PC-9 (cell line): ENCODE results near the gene PGRMC1. TPM values are rescaled to one million over a fixed set of nuclear protein-coding genes. Genes with fewer than 3 reads are reported as not detected.

ENCODE experiments used
- Bru-seq: library from RNA; stranded (reverse); fragments of 400-500 nt; gene quantifications from one replicate; lab custom pipeline; 2021; lab: Mats Ljungman, UMichigan
- BruChase-seq, 2 experiments: library from RNA; stranded (reverse); fragments of 400-500 nt; gene quantifications; one replicate each; lab custom pipeline; 2021; lab: Mats Ljungman, UMichigan
- BruUV-seq: library from RNA; stranded (reverse); fragments of 400-500 nt; replicated peaks from 2 replicates; lab custom pipeline; 2021; lab: Mats Ljungman, UMichigan
- CTCF ChIA-PET: fragments of 300-600 bp; sonication (Branson Sonifier 250); formaldehyde crosslinking; loops from one replicate; lab custom pipeline; 2022; ENCODE audit warnings: antibody characterized with exemption; lab: Charles Lee
- POLR2A ChIA-PET: fragments of 300-600 bp; sonication (Branson Sonifier 250); formaldehyde crosslinking; loops from one replicate; lab custom pipeline; 2022; ENCODE audit warnings: antibody characterized with exemption; ENCODE audit not compliant: unreplicated experiment; lab: Charles Lee
- DNase-seq, 2 experiments: peaks; one replicate each; pipeline versions ENCODE4 v3.0.0 to v3.0.0-alpha.2; 2015 to 2022; ENCODE audit warnings: mixed read lengths in 1 of 2
- H2AFZ ChIP-seq: fragments of 200-600 bp; sonication (generic); 2 replicates; pipeline ENCODE4 v1.8.1; 2017; ENCODE audit warnings: antibody characterized with exemption
- H3F3A ChIP-seq: fragments of 200-600 bp; sonication (generic); 2 replicates; pipeline ENCODE4 v1.8.1; 2017; ENCODE audit warnings: antibody characterized with exemption, mild to moderate bottlenecking, low read depth; ENCODE audit not compliant: insufficient read depth
- H3K27ac ChIP-seq: fragments of 200-600 bp; sonication (generic); 2 replicates; pipeline ENCODE4 v1.6.1; 2016; ENCODE audit warnings: mixed run types
- H3K27me3 ChIP-seq: fragments of 200-600 bp; sonication (generic); 2 replicates; pipeline ENCODE4 v1.6.1; 2016; ENCODE audit warnings: low read depth, mixed run types; ENCODE audit not compliant: insufficient read depth
- H3K36me3 ChIP-seq: fragments of 200-600 bp; sonication (generic); 2 replicates; pipeline ENCODE4 v1.6.1; 2016; ENCODE audit warnings: low read depth, mixed run types
- H3K4me1 ChIP-seq: fragments of 200-600 bp; sonication (generic); replicated peaks from 2 replicates; pipeline ENCODE4 v1.6.1; 2016; ENCODE audit warnings: mixed run types; ENCODE audit not compliant: insufficient read depth
- H3K4me2 ChIP-seq: fragments of 200-600 bp; sonication (generic); 2 replicates; pipeline ENCODE4 v1.6.1; 2017; ENCODE audit warnings: mixed run types
- H3K4me3 ChIP-seq: fragments of 200-600 bp; sonication (generic); 2 replicates; pipeline ENCODE4 v1.6.1; 2016; ENCODE audit warnings: mixed run types
- H3K79me2 ChIP-seq: fragments of 200-600 bp; sonication (generic); 2 replicates; pipeline ENCODE4 v1.6.1; 2017; ENCODE audit warnings: low read depth, mixed run types
- H3K9me2 ChIP-seq: fragments of 200-600 bp; sonication (generic); 2 replicates; pipeline ENCODE4 v1.8.1; 2017; ENCODE audit warnings: mild to moderate bottlenecking; ENCODE audit not compliant: insufficient read depth
- H3K9me3 ChIP-seq: fragments of 200-600 bp; sonication (generic); 2 replicates; pipeline ENCODE4 v1.8.1; 2016; ENCODE audit warnings: low read depth; ENCODE audit not compliant: insufficient read depth
- H4K20me1 ChIP-seq: fragments of 200-600 bp; sonication (generic); 2 replicates; pipeline ENCODE4 v1.8.1; 2017; ENCODE audit not compliant: insufficient read depth
- EZH2 ChIP-seq: fragments of 200-600 bp; sonication (generic); IDR thresholded peaks from 2 replicates; pipeline ENCODE4 v1.8.0; 2017; ENCODE audit warnings: antibody characterized with exemption, low read depth
- intact Hi-C: fragments of 100-400 bp; cut with micrococcal nuclease; formaldehyde crosslinking; loops from one replicate; pipeline ENCODE4 v1.10.0; 2022; ENCODE audit not compliant: unreplicated experiment
- long read RNA-seq: library from polyadenylated mRNA; stranded (forward); transcript quantifications from one replicate; pipeline ENCODE4 v2.0.0, GENCODE V29; 2022
- total RNA-seq: library from RNA; stranded (reverse); gene quantifications from 2 replicates; pipeline ENCODE4 v1.2.3, GENCODE V29; 2021
- TF ChIP-seq, protein P1 (sequence below): fragments of 200-600 bp; sonication (generic); conservative IDR thresholded peaks from 2 replicates; pipeline ENCODE4 v1.6.1; 2017; ENCODE audit warnings: mixed run types, antibody characterized with exemption, mild to moderate bottlenecking, moderate library complexity

PGRMC1 gene
- total RNA-seq (133 and 204 TPM in 2 replicates), Bru-seq, nascent RNA (percentile 94 among the genes with signal in this experiment), BruChase-seq, experiment 1, labeled RNA remaining after a 2-hour chase (percentile 94 among the genes with signal in this experiment), BruChase-seq, experiment 2, labeled RNA remaining after a 6-hour chase (percentile 98 among the genes with signal in this experiment)
- long read RNA-seq, transcript PGRMC1-201 (3 exons, 1,911 nt) = major isoform, 354 of 376 reads
- long read RNA-seq, partial matches to known transcripts = 3 of 376 reads
- long read RNA-seq, other reads (novel, unspliced or antisense) = 19 of 376 reads

DNA sequence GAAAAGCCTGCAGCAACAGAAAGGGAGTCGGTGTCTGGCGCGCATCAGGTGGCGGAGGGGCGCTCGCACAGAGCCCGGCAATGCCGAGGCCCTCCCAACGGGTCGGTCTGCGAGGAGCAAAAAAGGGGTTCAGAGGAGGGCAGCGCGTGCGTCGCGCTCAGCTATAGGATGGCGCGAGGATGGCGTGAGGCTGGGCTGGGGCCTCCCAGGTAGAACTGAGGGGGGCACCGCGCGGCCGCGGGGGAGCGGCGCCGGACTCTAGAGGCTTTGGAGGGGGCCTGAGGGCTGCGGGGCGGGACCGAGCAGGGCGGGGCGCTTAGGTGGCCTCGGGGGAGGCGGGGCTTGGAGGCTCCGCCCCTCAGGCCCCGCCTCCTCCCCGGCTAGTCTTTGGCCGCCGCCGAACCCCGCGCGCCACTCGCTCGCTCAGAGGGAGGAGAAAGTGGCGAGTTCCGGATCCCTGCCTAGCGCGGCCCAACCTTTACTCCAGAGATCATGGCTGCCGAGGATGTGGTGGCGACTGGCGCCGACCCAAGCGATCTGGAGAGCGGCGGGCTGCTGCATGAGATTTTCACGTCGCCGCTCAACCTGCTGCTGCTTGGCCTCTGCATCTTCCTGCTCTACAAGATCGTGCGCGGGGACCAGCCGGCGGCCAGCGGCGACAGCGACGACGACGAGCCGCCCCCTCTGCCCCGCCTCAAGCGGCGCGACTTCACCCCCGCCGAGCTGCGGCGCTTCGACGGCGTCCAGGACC, at the start of gene PGRMC1:
Gene PGRMC1, plus strand, starts transcription at position 414 of the 751 bp plus-strand sequence. Its CDS starts 79 bp downstream, at position 493.
- no peak for TF ChIP-seq EZH2
- TF ChIP-seq, protein P1, sequence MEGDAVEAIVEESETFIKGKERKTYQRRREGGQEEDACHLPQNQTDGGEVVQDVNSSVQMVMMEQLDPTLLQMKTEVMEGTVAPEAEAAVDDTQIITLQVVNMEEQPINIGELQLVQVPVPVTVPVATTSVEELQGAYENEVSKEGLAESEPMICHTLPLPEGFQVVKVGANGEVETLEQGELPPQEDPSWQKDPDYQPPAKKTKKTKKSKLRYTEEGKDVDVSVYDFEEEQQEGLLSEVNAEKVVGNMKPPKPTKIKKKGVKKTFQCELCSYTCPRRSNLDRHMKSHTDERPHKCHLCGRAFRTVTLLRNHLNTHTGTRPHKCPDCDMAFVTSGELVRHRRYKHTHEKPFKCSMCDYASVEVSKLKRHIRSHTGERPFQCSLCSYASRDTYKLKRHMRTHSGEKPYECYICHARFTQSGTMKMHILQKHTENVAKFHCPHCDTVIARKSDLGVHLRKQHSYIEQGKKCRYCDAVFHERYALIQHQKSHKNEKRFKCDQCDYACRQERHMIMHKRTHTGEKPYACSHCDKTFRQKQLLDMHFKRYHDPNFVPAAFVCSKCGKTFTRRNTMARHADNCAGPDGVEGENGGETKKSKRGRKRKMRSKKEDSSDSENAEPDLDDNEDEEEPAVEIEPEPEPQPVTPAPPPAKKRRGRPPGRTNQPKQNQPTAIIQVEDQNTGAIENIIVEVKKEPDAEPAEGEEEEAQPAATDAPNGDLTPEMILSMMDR = no peak
- peaks cover 35% of the 10 kb centered on the region for H3K4me1 ChIP-seq
- H3K27me3 ChIP-seq = no peaks in the 10 kb centered on the region
- peak within 1 kb of the TSS; percentile 94 for H3K4me3 ChIP-seq
- peak within 1 kb of the TSS; percentile 99 for H2AFZ ChIP-seq
- H3F3A ChIP-seq = 0 out of 2 replicates have a peak, but pooled peaks cover 4% of the 10 kb centered on the region
- H4K20me1 ChIP-seq = no peaks in the 10 kb centered on the region; the same call in 1 of the 2 replicates
- CTCF ChIA-PET = interaction anchor here (0.6 to 0.7 kb wide), 2 partner anchors 30 to 100 kb away, joined by 3 to 4 read pairs; no protein-coding TSS in a partner anchor
- H3K9me2 ChIP-seq = 0 out of 2 replicates have a peak, but pooled peaks cover 1% of the 10 kb centered on the region
- peak within 1 kb of the TSS; percentile 89 for H3K4me2 ChIP-seq
- H3K36me3 ChIP-seq = peaks cover 14% of the 10 kb centered on the region; the same call in 1 of the 2 replicates
- peak; percentile 73 to 87 for DNase-seq
- BruUV-seq = TSS peak; percentile 78
- POLR2A ChIA-PET = no interaction called here
- H3K27ac ChIP-seq = peak within 1 kb of the TSS; percentile 33
- intact Hi-C loops = loop anchor here (1.0 to 5.0 kb wide), 4 partner anchors 81 to 266 kb away; partner anchors contain the start of gene SLC25A5
- H3K79me2 ChIP-seq = peaks cover 46% of the 10 kb centered on the region
- H3K9me3 ChIP-seq = no peaks in the 10 kb centered on the region

- Histone ChIP-seq H3K9me2 (no peaks in the 10 kb centered on the region), H3K4me3 (no peak overlapping the region), H3K27ac (no peak overlapping the region), H3K36me3 (no peaks in the 10 kb centered on the region), H3K4me2 (peak overlapping the region; percentile 36; the same call in 1 of the 2 replicates), H2AFZ (peak overlapping the region; percentile 57; the same call in 1 of the 2 replicates), H3K4me1 (no peaks in the 10 kb centered on the region), H3F3A (no peaks in the 10 kb centered on the region), H3K9me3 (no peaks in the 10 kb centered on the region), H4K20me1 (no peaks in the 10 kb centered on the region), H3K79me2 (no peaks in the 10 kb centered on the region), H3K27me3 (no peaks in the 10 kb centered on the region)
- intact Hi-C loops = no loop called here
- ChIA-PET CTCF (interaction anchor here (0.6 kb wide), 1 partner anchor 95 kb away, joined by 4 read pairs; no protein-coding TSS in a partner anchor), POLR2A (interaction anchor here (0.6 kb wide), 1 partner anchor 57 kb away, joined by 3 read pairs; no protein-coding TSS in a partner anchor)
- TF ChIP-seq, protein P1 = no peak
- no peak for TF ChIP-seq EZH2
- no TSS peak for BruUV-seq
- no peak for DNase-seq
Observed at GRCh38 chrX:119186763-119187162, 49.3 kb upstream of the PGRMC1 start.

DNA sequence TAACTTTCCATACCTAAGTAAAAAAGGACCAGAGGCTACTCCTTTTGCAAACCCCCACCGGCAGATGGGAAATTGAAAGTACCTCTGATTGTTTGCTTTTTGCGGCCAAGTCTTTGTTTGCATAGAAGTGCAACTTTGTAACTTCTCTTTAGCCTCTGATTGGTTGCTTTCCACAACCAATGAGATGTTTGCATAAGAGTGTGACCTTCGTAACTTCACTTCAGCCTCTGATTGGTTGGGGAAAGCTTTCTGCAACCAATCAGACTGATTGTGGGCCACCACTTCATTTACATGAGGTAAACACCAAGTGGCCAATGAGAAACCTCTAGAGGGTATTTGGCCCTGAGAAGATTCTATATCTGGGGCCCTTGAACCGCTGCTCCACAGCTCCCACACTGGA, 48.8 kb upstream of the PGRMC1 start:
- Histone ChIP-seq H3K27me3 (no peaks in the 10 kb centered on the region), H3K4me3 (no peak overlapping the region; the same call in 1 of the 2 replicates), H3K27ac (no peak overlapping the region), H3K4me2 (peak overlapping the region; percentile 36; the same call in 1 of the 2 replicates), H4K20me1 (no peaks in the 10 kb centered on the region), H3K79me2 (no peaks in the 10 kb centered on the region), H3K4me1 (no peaks in the 10 kb centered on the region), H3K36me3 (no peaks in the 10 kb centered on the region), H3K9me2 (no peaks in the 10 kb centered on the region), H3F3A (no peaks in the 10 kb centered on the region), H2AFZ (peak overlapping the region; percentile 57; the same call in 1 of the 2 replicates), H3K9me3 (no peaks in the 10 kb centered on the region)
- ChIA-PET POLR2A (interaction anchor here (0.6 kb wide), 1 partner anchor 58 kb away, joined by 3 read pairs; no protein-coding TSS in a partner anchor), CTCF (interaction anchor here (0.6 kb wide), 1 partner anchor 95 kb away, joined by 4 read pairs; no protein-coding TSS in a partner anchor)
- intact Hi-C loops = no loop called here
- no peak for DNase-seq
- no TSS peak for BruUV-seq
- TF ChIP-seq EZH2 = no peak
- TF ChIP-seq, protein P1 = no peak
